Measurements from ENCODE around the gene ELK3. TPM values are rescaled to one million over a fixed set of nuclear protein-coding genes. Genes with fewer than 3 reads are reported as not detected.

The ELK3 gene
- 2.0 and 2.1 TPM in 2 replicates for total RNA-seq (2011; cell fraction: chromatin; rRNA removed; ENCODE audit: low replicate concordance)
- 0.79 and 1.0 TPM in 2 replicates for total RNA-seq (2011; cell fraction: nucleolus; rRNA removed)
- total RNA-seq (2011; cell fraction: nucleoplasm; rRNA removed), result 1.1 and 1.7 TPM in 2 replicates
- total RNA-seq (2014; rRNA removed) (2.0 and 3.3 TPM in 2 replicates), total RNA-seq (2014; rRNA removed; fragmentation: Illumina TruSeq; extraction: Trizol) (3.2 TPM in 2 replicates), total RNA-seq (2015; rRNA removed; fragmentation: Illumina TruSeq; extraction: Trizol) (2.9 and 3.8 TPM in 2 replicates), total RNA-seq (2021) (5.5 and 6.3 TPM in 2 replicates), polyA plus RNA-seq (2011; rRNA removed) (0.70 and 1.5 TPM in 2 replicates), polyA plus RNA-seq (2014; fragmentation: Illumina TruSeq; extraction: Trizol) (4.7 and 5.1 TPM in 2 replicates), polyA plus RNA-seq (2014; fragmentation: Nextera tagmentation; extraction: Ambion mirVana) (1 to 10 TPM; 1.6 to 1.7 TPM), polyA plus RNA-seq (2014; rRNA removed) (2.9 and 3.1 TPM in 2 replicates), polyA minus RNA-seq (2011; rRNA and poly(A)+ RNA removed) (0.75 and 1.1 TPM in 2 replicates), Bru-seq, nascent RNA (percentile 61 among the genes with signal in this experiment), BruChase-seq, experiment 1, labeled RNA remaining after a 2-hour chase (percentile 52 among the genes with signal in this experiment), BruChase-seq, experiment 2, labeled RNA remaining after a 6-hour chase (percentile 47 among the genes with signal in this experiment)
- 0.80 and 2.0 TPM in 2 replicates for polyA plus RNA-seq (2011; cell fraction: cytosol; rRNA removed)
- polyA plus RNA-seq (2011; cell fraction: nucleus; rRNA removed), result 0.25 and 1.3 TPM in 2 replicates
- polyA plus RNA-seq (2012), result 4.1 and 5.0 TPM in 2 replicates
- 1.5 and 2.0 TPM in 2 replicates for polyA minus RNA-seq (2011; cell fraction: cytosol; rRNA and poly(A)+ RNA removed)
- 0.67 and 0.81 TPM in 2 replicates for polyA minus RNA-seq (2011; cell fraction: nucleus; rRNA and poly(A)+ RNA removed)
- long read RNA-seq, experiment 1, partial matches to known transcripts, result 8 of 8 reads
- long read RNA-seq, experiment 1, other reads (novel, unspliced or antisense), result 0 of 8 reads
- long read RNA-seq, experiment 2, result 0 reads
- long read RNA-seq, experiment 3, result 0 reads

DNA sequence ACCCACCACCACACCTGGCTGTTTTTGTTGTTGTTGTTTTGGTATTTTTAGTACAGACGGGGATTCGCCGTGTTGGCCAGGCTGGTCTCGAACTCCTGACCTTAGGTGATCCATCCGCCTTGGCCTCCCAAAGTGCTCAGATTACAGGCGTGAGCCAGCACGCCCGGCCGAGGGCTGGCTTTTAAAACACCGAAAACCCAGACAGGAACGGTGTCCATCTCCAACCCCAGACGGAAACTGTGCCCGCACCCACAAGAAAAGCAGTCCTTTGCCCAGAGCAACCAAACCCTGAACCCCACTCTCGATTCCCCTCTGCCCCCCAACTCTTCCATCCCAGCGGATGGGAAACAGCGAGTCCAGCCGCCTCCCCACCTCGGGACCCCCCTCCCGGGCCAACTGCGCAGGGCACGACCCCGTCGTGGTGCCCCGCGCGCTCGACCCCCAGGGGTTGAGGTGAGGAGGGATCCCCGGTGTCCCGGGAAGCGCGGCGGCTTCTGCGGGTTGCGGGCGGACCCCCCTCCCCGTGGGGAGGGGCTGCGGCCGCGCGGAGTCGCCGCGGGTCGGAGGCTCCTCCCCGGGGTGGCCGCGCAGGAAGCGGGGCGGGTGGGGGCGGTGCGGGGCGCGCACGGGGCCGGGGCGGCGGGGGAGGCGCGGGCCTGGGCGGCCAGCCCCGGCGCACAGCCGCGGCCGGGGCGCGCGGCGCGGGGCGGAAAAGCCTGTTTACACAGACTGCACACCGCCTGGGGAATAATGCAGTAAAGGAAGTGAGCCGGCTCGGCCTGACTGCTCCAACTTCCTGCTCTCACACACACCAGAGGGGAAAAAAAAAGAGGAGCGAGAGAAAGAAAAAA lies at the start of gene ELK3:
Gene ELK3, plus strand, starts transcription at position 651 of the 851 bp plus-strand sequence.
- Histone ChIP-seq H3K27ac (ENCODE audit: extremely low read depth, low read depth, low read length) (peak within 1 kb of the TSS; percentile 37; the same call in 2 of the 3 replicates), H3K4me1 (replicated peaks in 1 of 2; ENCODE audit: control insufficient read depth in 2 of 2, insufficient read depth in 2 of 2, low read length in 2 of 2) (peaks cover 14% of the 10 kb centered on the region in 2 experiments), H3K4me3 (peak within 1 kb of the TSS; percentile 55), H3K9me1 (ENCODE audit: control insufficient read depth, insufficient read depth, low read length) (no peaks in the 10 kb centered on the region), H4K20me1 (replicated peaks; ENCODE audit: control insufficient read depth, insufficient read depth, low read length) (no peaks in the 10 kb centered on the region), H3K4me2 (ENCODE audit: insufficient read depth, low read length) (peak within 1 kb of the TSS; percentile 77), H3K36me3 (ENCODE audit: control insufficient read depth, insufficient read depth, low read length) (no peaks in the 10 kb centered on the region), H3K9me3 (replicated peaks; ENCODE audit: control insufficient read depth, insufficient read depth, low read depth, low read length) (no peaks in the 10 kb centered on the region), H3K27me3 (ENCODE audit: control insufficient read depth in 2 of 2, insufficient read depth in 2 of 2, low read length in 2 of 2) (peaks cover 13 to 19% of the 10 kb centered on the region in 2 experiments; a peak in 4 of 5 replicates), H2AFZ (ENCODE audit: low read depth, low read length) (peak within 1 kb of the TSS; percentile 85), H3K79me2 (ENCODE audit: control insufficient read depth, insufficient read depth, low read length) (no peaks in the 10 kb centered on the region), H3K9ac (ENCODE audit: insufficient read depth in 1 of 2, low read depth in 2 of 2, low read length in 2 of 2) (peak within 1 kb of the TSS; percentile 64 to 89)
- FAIRE-seq (peak; percentile 55), ATAC-seq (peak; percentile 83), DNase-seq (ENCODE audit: extremely low read depth in 1 of 4, low spot score in 3 of 4) (peak; percentile 71 to 89 (median 83))
- ChIA-PET CTCF (ENCODE audit: low intra/inter-chr PET ratio) (no interaction called here), POLR2A (no interaction called here)
- intact Hi-C loops (cut with micrococcal nuclease) (no loop called here), in situ Hi-C loops (cut with MboI) (no loop called here)
- BruUV-seq (replicated peaks), result no TSS peak
- 5% methylated on average over 40 of the region's 75 CpGs for WGBS (ENCODE audit: insufficient coverage, low coverage, missing lambda C conversion rate)
- TF ChIP-seq KLF10 (CRISPR knock-in tag; IDR thresholded peaks at IDR 0.05), result no peak
- TF ChIP-seq CHD4 (IDR thresholded peaks at IDR 0.05; ENCODE audit: insufficient read depth, insufficient replicate concordance, low read depth, low read length, poor library complexity, severe bottlenecking), result peak; percentile 24
- 0 out of 2 replicates have a peak, but pooled peaks have one; percentile 42 for TF ChIP-seq SUPT5H (IDR thresholded peaks at IDR 0.05)
- TF ChIP-seq, protein P1, sequence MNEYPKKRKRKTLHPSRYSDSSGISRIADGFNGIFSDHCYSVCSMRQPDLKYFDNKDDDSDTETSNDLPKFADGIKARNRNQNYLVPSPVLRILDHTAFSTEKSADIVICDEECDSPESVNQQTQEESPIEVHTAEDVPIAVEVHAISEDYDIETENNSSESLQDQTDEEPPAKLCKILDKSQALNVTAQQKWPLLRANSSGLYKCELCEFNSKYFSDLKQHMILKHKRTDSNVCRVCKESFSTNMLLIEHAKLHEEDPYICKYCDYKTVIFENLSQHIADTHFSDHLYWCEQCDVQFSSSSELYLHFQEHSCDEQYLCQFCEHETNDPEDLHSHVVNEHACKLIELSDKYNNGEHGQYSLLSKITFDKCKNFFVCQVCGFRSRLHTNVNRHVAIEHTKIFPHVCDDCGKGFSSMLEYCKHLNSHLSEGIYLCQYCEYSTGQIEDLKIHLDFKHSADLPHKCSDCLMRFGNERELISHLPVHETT (CRISPR knock-in tag; conservative IDR thresholded peaks at IDR 0.05 in 1 of 2, IDR thresholded peaks at IDR 0.05 in 1 of 2), result peak in 1 of 2 experiments; percentile 96; a peak in 2 of 4 replicates
- peak; percentile 32 for TF ChIP-seq TAF1 (IDR thresholded peaks at IDR 0.05; ENCODE audit: control insufficient read depth, extremely low read depth, insufficient read depth, low read length, severe bottlenecking)
- TF ChIP-seq ZNF224 (CRISPR knock-in tag; IDR thresholded peaks at IDR 0.05), result no peak
- TF ChIP-seq ZEB2 (IDR thresholded peaks at IDR 0.05), result no peak
- TF ChIP-seq, protein P2, sequence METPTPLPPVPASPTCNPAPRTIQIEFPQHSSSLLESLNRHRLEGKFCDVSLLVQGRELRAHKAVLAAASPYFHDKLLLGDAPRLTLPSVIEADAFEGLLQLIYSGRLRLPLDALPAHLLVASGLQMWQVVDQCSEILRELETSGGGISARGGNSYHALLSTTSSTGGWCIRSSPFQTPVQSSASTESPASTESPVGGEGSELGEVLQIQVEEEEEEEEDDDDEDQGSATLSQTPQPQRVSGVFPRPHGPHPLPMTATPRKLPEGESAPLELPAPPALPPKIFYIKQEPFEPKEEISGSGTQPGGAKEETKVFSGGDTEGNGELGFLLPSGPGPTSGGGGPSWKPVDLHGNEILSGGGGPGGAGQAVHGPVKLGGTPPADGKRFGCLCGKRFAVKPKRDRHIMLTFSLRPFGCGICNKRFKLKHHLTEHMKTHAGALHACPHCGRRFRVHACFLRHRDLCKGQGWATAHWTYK (CRISPR knock-in tag; IDR thresholded peaks at IDR 0.05), result no peak
- no peak for TF ChIP-seq ZNF347 (CRISPR knock-in tag; IDR thresholded peaks at IDR 0.05; ENCODE audit: low read depth)
- TF ChIP-seq SIRT6 (IDR thresholded peaks at IDR 0.05; ENCODE audit: low read depth, low read length), result no peak
- no peak for TF ChIP-seq SAP30 (IDR thresholded peaks at IDR 0.05; ENCODE audit: borderline replicate concordance, insufficient read depth, low read depth, low read length, poor library complexity, severe bottlenecking)
